Ovary (tissue), 9 donors: Measurements from ENCODE around the gene KREMEN1. TPM values are rescaled to one million over a fixed set of nuclear protein-coding genes. Genes with fewer than 3 reads are reported as not detected.

Source experiments
- DNase-seq, 5 donors: peaks; one replicate each; pipeline ENCODE4 v3.0.0-alpha.2; 2019 to 2020
- H3K27ac ChIP-seq, 2 donors: fragments of 200-600 bp; one replicate each; pipeline versions ENCODE4 v1.5.1 to v1.8.0; 2019 to 2022
- H3K27me3 ChIP-seq: fragments of 200-600 bp; one replicate; pipeline ENCODE4 v1.8.0; 2022
- H3K36me3 ChIP-seq: fragments of 200-600 bp; sonication (generic); one replicate; pipeline ENCODE4 v1.5.1; 2019
- H3K4me1 ChIP-seq: one replicate; pipeline ENCODE4 v1.8.1; 2013; ENCODE audit warnings: mild to moderate bottlenecking, moderate library complexity; ENCODE audit not compliant: insufficient read depth
- H3K4me3 ChIP-seq: fragments of 200-600 bp; sonication (generic); one replicate; pipeline ENCODE4 v1.5.1; 2017
- H3K9me3 ChIP-seq, 2 donors: fragments of 200-600 bp in 1 of 2; sonication (generic) in 1 of 2; one replicate each; pipeline versions ENCODE4 v1.5.1 to v1.8.1; 2013 to 2019; ENCODE audit warnings: mild to moderate bottlenecking in 1 of 2, moderate library complexity in 1 of 2
- CTCF ChIP-seq, 3 donors: fragments of 450-650 bp in 2 of 3; fragments of 200-600 bp in 1 of 3; IDR thresholded peaks; one replicate each; pipeline versions ENCODE4 v1.5.1 to v1.8.0; 2016 to 2022; ENCODE audit warnings: antibody characterized with exemption in 3 of 3, mild to moderate bottlenecking in 1 of 3
- EP300 ChIP-seq: sonication (generic); formaldehyde crosslinking; IDR thresholded peaks from one replicate; pipeline ENCODE4 v1.6.1; 2017; ENCODE audit warnings: antibody characterized with exemption
- POLR2A ChIP-seq: fragments of 450-650 bp; IDR thresholded peaks from one replicate; pipeline ENCODE4 v1.6.1; 2017; ENCODE audit warnings: antibody characterized with exemption, mild to moderate bottlenecking, moderate library complexity
- WGBS, 3 donors: extraction: QIAGEN DNeasy Blood & Tissue Kit in 1 of 3; methylation state at CpG; one replicate each; pipeline versions ENCODE4 v1.1.5 to v1.1.7; 2013 to 2017; 5-methylcytosine and 5-hydroxymethylcytosine counted together
- intact Hi-C, 4 donors: fragments of 100-400 bp; cut with DNase I; formaldehyde crosslinking; loops; one replicate each; pipeline versions ENCODE4 v1.11.0 to v1.15.1; 2022 to 2023
- polyA plus RNA-seq, 2 donors: library from polyadenylated mRNA; stranded (reverse); fragments of 200-250 nt in 1 of 2; fragments of 350-450 nt in 1 of 2; fragmentation: Illumina TruSeq in 1 of 2; extraction: RNeasy Lipid Tissue Mini Kit (QIAGEN cat#74804) in 1 of 2; gene quantifications; one replicate each; pipeline ENCODE4 v1.2.3, GENCODE V29; 2013 to 2014
- total RNA-seq, 7 donors: library from RNA; depleted of rRNA in 2 of 7; stranded (reverse); fragments of >200 nt in 2 of 7; fragmentation: NEBNext Ultra II Directional in 3 of 7; extraction: Animal tissue kit (Norgen Biotek cat#: 25700) in 3 of 7; gene quantifications; one replicate each; pipeline versions ENCODE4 v1.1.0 to v1.2.4, GENCODE V29; 2016 to 2023
- donor health status: DM: no; HTN: no; CAD: no; lungs with moderate emphysema.
- donor health status: DM: no; HTN: no; CAD: no.
- donor health status: Bipolar disorder and iron deficiency.
- donor health status: DM: yes; HTN: yes; CAD: no.
- donor health status: DM: no; HTN: no; CAD: no.
- donor health status: DM: yes; HTN: yes; CAD: no.

Gene KREMEN1
- total and polyA plus RNA-seq, 9 donors, result 15.4 to 49.5 (median 35.6) TPM

GRCh38 chr22:29061773-29062172, 11.1 kb upstream of the KREMEN1 start, which contains the start of gene C22orf31:
Gene C22orf31 (minus strand): TSS chr22:29061831. CDS start chr22:29061792, 39 bp downstream.
- 61 to 71% (median 65%) methylated on average over 2 of the region's 2 CpGs for WGBS, 3 donors
- intact Hi-C loops, result no loop called here
- H3K4me3 ChIP-seq, result no peak within 1 kb of the TSS
- no peaks in the 10 kb centered on the region for H3K9me3 ChIP-seq
- no peaks in the 10 kb centered on the region for H3K36me3 ChIP-seq
- no peak within 1 kb of the TSS for H3K27ac ChIP-seq
- TF ChIP-seq EP300 (no peak), CTCF (IDR thresholded peaks at IDR 0.05) (no peak), POLR2A (no peak)
- no peaks in the 10 kb centered on the region for H3K27me3 ChIP-seq
- no peak for DNase-seq
- H3K4me1 ChIP-seq, result peaks cover 3% of the 10 kb centered on the region

GRCh38 chr22:29062286-29062821, 10.5 kb upstream of the KREMEN1 start:
- no peak overlapping the region for H3K27ac ChIP-seq
- H3K4me1 ChIP-seq, result peaks cover 3% of the 10 kb centered on the region
- TF ChIP-seq POLR2A, result no peak
- no peak for TF ChIP-seq CTCF (IDR thresholded peaks at IDR 0.05)
- no peak for TF ChIP-seq EP300
- H3K27me3 ChIP-seq, result no peaks in the 10 kb centered on the region
- DNase-seq, result no peak
- H3K36me3 ChIP-seq, result no peaks in the 10 kb centered on the region
- no peak overlapping the region for H3K4me3 ChIP-seq
- 21 to 28% (median 22%) methylated on average over 8 of the region's 8 CpGs for WGBS, 3 donors
- no peaks in the 10 kb centered on the region for H3K9me3 ChIP-seq
- intact Hi-C loops, result no loop called here

GRCh38 chr22:29065468-29066190, 7.2 kb upstream of the KREMEN1 start:
- intact Hi-C loops, result no loop called here
- H3K4me3 ChIP-seq, result no peak overlapping the region
- 31 to 38% (median 37%) methylated on average over 7 of the region's 7 CpGs for WGBS, 3 donors

GRCh38 chr22:29069463-29069862, 3.4 kb upstream of the KREMEN1 start:
- no peak for TF ChIP-seq EP300
- TF ChIP-seq CTCF (IDR thresholded peaks at IDR 0.05), result no peak
- no peak for TF ChIP-seq POLR2A
- Histone ChIP-seq H3K36me3 (no peaks in the 10 kb centered on the region), H3K27ac (no peak overlapping the region), H3K4me1 (peaks cover 3% of the 10 kb centered on the region), H3K27me3 (no peaks in the 10 kb centered on the region), H3K9me3 (no peaks in the 10 kb centered on the region), H3K4me3 (no peak overlapping the region)
- DNase-seq, result no peak
- intact Hi-C loops, result no loop called here
- WGBS, 3 donors, result 65 to 78% (median 67%) methylated on average over 4 of the region's 4 CpGs

More at GRCh38 chr22:29065468-29066190, 7.2 kb upstream of the KREMEN1 start:
- DNase-seq, result no peak
- TF ChIP-seq POLR2A, result no peak
- TF ChIP-seq EP300, result no peak
- TF ChIP-seq CTCF (IDR thresholded peaks at IDR 0.05), result no peak
- Histone ChIP-seq H3K27ac (no peak overlapping the region), H3K36me3 (no peaks in the 10 kb centered on the region), H3K27me3 (no peaks in the 10 kb centered on the region), H3K9me3 (no peaks in the 10 kb centered on the region), H3K4me1 (peaks cover 3% of the 10 kb centered on the region)
